ENCODE measurements around the gene TRERF1.

The TRERF1 gene

DNA sequence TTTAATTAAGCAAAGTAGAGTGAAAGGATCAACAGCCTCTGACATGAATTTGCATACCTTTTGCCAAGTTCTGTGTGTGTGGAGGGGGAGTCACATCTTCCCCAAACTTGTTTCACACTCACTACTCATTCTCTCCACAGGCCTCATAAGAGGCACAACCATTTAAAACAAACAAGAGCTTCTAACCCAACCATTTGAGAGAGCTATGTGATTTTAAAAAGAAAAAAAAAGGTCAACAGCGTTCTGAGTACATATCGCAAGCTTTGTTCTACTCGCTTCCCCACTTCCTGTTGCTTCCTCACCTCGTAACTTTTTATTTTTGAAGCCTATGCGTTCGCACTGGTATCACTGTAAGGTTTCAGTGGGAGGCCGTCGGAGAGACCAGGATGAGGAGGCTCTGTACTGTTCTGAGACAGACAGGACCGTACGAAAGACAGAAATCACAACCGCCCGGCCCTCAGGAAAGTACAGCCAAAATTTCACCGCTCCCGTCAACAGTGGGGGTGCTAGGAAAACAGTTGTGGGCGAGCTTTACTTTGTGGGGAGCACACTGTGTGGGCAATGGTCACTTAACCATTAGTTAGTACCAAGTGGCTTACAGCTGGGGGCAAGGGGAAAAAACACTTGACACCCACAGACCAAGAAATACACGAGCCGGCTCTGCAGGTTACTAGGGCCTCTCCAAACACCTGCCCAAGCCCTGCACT lies 61.3 kb downstream of the TRERF1 start:
- no peak for DNase-seq

DNA sequence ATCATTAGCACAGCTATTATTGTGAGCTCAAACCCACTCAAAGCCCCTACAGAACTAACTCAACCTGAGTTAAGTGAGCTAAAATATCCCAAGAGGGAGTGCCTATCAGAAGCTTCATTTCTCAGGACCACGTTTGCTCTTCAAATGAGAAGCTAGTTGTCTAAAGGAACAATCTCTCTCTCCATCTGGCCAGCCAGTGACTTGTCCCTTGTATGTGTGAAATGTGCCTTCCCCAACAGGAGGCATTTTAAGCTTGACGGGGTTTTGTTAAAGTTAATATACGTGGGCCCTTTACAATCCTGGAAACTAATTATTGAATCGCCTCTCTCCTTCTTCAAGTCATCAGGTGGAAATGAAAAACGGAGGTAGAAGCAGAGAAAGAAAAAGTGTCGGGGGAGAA lies 62.0 kb downstream of the TRERF1 start:
- DNase-seq, result no peak

DNA sequence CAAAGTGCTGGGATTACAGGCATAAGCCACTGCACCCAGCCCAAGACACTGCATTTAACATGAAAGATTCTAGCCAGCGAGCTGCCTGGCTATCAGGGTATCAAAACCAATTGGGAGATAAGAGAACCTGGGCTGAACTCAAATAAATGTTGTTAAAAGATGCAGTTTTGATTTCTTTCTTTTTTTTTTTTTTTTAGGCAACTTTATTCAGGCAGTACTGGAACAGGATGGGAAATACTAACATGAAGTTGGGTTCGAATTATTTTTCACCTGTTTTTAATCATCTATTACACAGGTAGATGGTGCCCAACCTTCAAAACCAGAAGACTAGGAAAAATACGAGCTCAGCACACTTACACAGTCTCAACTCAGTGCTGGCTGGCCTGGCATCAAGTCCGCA lies 63.7 kb downstream of the TRERF1 start:
- DNase-seq, result no peak

GRCh38 chr6:42387336-42387735 lies 64.4 kb downstream of the TRERF1 start:
- DNase-seq, result no peak

- no peak for DNase-seq
Observed at GRCh38 chr6:42385339-42385738, 66.4 kb downstream of the TRERF1 start.

DNA sequence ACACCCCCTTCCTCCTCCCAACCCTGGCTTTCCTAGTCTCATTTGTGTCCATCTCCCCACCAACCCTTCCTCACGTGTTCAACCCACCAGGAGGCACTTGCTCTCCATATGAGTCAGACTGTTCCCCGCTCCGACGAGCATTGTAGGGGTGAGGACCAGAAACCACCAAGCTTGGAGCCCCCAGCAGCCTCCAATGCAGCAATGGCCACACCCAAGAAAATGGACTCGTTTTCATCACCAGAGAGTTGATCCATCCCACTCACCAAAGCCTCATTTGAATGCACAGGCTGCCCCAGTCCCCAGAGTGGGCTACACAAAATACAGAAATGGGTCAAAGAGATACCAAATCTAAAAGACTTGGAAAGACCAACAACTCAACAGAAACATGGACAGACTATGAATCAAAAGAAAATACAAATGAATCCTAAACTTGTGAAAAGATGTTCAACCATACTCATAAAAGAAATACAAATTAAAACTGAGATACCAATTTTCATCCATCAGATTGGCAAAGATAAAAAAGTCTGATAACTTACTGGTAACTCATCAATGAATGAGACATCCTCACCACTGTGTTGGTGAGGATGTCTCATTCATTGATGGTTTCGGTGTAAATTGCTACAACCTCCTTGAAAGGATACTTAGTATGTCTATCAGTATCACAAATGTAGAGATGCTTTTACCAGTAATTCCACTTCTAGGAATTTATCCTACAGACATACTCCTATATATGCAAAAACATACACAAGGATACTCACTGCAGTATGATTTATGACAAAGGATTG lies 68.1 kb downstream of the TRERF1 start:
- no peak for DNase-seq

- DNase-seq, result no peak
Observed at GRCh38 chr6:42381850-42382249, 69.9 kb downstream of the TRERF1 start.

GRCh38 chr6:42380228-42380979 lies 71.3 kb downstream of the TRERF1 start:
- no peak for DNase-seq

DNA sequence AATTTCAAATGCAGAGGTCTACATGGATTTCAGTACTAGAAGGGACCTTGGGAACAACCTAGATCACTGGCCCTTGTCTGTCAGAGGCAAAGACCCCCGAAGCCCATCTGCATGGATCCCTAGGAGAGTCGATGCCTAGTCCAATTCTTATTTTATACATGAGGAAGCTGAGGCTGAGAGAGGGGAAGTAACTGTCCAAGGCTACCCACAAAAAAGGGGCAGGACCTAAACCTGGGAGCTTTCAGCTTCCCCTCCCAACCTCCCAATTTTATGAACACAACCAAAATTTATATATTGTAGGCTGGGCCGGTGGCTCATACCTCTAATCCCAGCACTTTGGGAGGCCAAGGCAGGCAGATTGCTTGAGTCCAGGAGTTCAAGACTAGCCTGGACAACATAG lies 73.2 kb downstream of the TRERF1 start:
- DNase-seq, result no peak

DNA sequence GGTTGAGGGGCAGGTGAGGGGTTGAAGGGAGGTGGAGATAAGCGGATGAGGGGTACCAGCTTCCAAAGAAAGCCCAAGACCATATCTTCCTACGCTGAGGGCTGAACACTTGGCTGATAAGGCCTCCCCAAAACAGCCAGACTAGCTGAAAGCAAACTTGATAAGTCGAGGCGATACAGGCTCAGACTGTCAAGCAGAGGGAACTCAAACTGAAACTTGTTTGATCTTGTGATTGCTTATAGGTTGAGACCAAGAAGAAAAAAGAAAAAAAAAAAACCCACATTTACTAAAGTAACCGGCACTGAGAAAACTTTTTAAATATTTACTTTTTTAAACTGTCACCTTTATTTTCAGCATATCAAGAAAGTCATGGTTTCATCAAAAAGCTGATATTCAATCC lies 73.6 kb downstream of the TRERF1 start:
- DNase-seq, result no peak

DNA sequence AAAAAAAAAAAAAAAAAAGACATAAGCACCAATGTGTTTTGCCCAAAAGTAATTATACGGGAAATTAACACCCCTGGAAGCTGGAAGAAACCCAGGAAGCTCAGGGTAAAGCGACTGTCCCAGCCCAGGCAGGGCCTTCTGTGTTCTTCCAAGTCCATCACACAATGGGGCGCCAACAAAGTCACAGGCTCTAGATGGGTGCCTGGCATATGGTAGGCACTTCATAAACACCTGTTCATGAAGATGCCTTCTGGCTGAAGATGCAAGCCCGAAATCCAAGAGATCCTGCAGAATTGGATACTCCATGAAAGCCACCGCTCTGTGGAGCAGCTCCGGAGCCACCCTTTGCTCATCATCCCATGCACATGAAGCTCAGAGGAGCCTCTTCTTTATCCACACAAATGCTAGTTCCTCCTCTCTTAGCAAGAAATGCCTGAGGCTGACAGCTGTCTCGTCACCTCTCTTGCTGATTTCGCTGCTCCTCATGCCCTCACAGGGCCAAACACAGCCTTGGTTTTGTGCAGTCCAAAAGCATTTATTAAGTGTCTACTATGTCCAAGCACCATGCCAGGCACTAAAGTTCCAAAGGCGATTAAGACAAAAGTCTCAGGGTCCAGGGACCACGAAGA lies 76.6 kb downstream of the TRERF1 start:
- DNase-seq, result no peak

GRCh38 chr6:42374018-42374669 lies 77.6 kb downstream of the TRERF1 start:
- DNase-seq, result no peak

- no peak for DNase-seq
Observed at GRCh38 chr6:42372699-42373098, 79.0 kb downstream of the TRERF1 start.

DNA sequence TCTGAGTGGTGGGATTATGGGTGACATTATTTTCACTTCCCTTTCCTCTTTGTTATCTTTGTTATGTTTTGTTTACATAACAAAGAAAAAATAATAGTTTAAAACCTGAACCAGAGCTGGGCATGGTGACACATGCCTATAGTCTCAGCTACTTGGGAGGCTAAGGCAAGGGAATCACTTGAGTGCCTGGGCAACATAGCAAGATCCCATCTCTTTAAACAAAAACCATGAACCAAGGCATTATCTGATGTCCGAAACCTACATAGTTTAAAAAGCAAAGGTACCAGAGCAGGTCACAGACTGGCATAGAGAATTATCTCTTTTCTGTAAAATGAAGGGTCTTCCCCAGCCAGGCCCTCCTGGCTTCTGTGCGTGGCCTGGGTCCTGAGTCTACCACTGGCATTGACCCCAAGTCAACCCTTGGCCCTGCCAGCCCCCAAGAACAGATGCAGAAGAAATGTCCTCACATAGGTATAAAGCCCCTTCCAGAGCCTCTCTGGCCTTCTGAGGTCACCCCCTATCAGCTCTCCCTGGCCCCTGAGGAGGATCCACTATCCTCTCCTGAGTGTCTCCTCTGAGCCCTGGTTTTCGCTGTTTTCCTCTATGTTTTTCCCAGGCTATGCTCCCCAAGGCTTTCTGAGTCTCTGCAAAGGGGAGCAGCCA lies 81.3 kb downstream of the TRERF1 start:
- no peak for DNase-seq

- DNase-seq, result no peak
Observed at GRCh38 chr6:42369568-42369967, 82.2 kb downstream of the TRERF1 start.

- no peak for DNase-seq
Observed at GRCh38 chr6:42368181-42368580, 83.5 kb downstream of the TRERF1 start.

DNA sequence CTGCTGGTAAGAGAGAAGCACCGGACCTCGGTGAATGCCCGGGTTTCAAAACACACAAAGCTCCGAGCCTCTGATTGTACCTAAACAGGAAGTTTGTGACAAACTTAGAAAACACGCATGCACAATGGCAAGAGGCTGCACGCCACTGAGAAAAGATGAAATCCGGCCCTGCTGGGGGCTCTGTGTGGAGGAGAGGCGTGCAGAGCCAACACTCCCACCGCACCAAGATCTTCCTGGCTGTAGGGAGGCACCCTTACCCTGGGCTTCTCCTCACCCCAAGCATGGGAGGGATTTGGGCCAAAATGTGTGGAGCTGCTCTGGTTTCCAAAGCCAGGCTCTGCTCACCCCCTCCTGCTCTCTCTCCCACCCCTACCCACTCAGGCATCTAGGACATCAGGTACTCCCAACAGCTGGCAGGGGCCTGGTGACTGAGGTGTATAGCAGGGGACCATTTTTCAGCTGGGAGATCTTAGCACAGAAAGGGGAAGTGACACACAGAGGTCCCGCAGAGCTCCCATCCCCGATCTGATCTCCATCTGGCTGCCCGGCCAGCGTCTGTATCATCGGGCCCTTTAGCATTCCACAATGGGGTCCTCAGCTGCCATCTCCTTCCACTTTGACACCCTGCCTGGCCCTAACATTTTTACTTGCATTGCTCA lies 84.2 kb downstream of the TRERF1 start:
- DNase-seq, result no peak

GRCh38 chr6:42366999-42367352 lies 84.8 kb downstream of the TRERF1 start:
- no peak for DNase-seq

DNA sequence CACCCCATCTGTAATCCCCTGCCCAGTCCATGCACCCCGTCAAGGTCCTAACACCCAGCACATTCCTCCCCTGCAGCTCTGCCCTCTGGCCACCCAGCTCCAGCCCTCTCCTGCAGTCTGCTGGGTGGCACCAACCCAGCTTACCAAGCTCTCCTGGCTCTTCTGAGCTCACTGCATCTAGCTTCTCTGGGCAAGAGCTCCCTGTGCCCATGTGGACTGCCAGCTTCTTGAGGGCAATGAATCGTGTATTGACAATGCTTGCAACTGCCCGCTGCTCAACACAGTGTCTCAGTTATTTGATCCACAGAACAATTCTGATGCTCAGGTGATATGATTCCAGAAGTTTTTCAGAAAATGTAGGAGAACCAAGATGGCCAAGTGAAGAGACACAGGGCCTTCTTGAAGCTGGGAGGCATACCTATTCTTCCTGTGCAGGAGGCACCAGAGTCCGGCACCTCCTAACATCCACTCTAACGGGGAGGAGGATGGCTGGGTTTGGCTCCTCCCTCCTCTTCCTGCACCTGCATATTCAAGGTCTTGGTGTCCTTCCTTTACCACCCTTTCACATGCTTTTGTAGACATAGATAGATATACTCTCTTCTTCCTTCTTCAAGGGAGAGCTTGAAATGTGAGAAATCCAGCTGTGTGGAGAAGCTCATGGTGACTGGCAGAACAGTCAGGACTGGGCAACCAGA lies 85.6 kb downstream of the TRERF1 start:
- DNase-seq, result no peak

DNA sequence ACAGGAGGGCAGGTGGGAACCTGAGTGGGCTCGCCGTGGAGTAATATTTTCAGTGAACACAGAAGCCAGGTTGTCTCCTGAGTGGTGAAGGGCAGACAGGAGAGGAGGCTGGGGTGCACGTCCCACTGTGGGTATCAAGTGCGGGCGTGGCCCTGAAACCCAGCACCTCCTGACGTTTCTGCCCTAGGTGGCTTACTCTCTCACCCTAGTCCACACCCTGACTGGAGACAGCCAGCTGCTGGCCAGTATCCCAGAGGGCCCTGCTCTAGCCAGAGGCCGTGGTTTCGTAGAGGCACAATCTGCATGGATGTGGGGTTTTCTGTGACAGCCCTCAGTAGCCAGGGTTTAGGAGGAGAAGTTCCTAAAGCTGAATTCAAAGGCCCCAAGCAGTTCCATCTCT lies 86.7 kb downstream of the TRERF1 start:
- no peak for DNase-seq
